ENCODE data around the gene UQCRHL. TPM values are rescaled to one million over a fixed set of nuclear protein-coding genes. Genes with fewer than 3 reads are reported as not detected.
"Not testable (repeated sequence)": the region's sequence is repeated elsewhere in the genome, so short reads cannot be mapped to it uniquely, and the experiment has no call there.

The UQCRHL gene
- total RNA-seq, 1 donor from 2014 or later, result 3.5 TPM

GRCh38 chr1:15836772-15837669, 29.6 kb upstream of the UQCRHL start:
- Mint-ChIP-seq H3K27me3 (ENCODE audit: low read depth) (no peaks in the 10 kb centered on the region), H3K36me3 (no peaks in the 10 kb centered on the region), H3K4me1 (peaks cover 16% of the 10 kb centered on the region), H3K27ac (peak overlapping the region; percentile 25), H3K9me3 (no peaks in the 10 kb centered on the region), H3K4me3 (no peak overlapping the region)
- no peak for DNase-seq (ENCODE audit: low spot score in 2 of 2, unreplicated experiment in 2 of 2)
- no peak for TF ChIP-seq CTCF (IDR thresholded peaks at IDR 0.05; ENCODE audit: unreplicated experiment)

- not testable (repeated sequence) for H3K9me3 Mint-ChIP-seq; H3K36me3 Mint-ChIP-seq; DNase-seq (ENCODE audit: low spot score in 2 of 2, unreplicated experiment in 2 of 2); H3K27me3 Mint-ChIP-seq (ENCODE audit: low read depth)
- H3K4me3 Mint-ChIP-seq, result peak overlapping the region; percentile 81
- peaks cover 22% of the 10 kb centered on the region for H3K4me1 Mint-ChIP-seq
- peak overlapping the region; percentile 99 for H3K27ac Mint-ChIP-seq
Measured at GRCh38 chr1:15836511-15836771, 29.0 kb upstream of the UQCRHL start.

- H3K27me3 Mint-ChIP-seq (ENCODE audit: low read depth), result no peaks in the 10 kb centered on the region
- peak overlapping the region; percentile 99 for H3K27ac Mint-ChIP-seq
- peak; percentile 99 for DNase-seq (ENCODE audit: low spot score in 2 of 2, unreplicated experiment in 2 of 2)
- no peak for TF ChIP-seq CTCF (IDR thresholded peaks at IDR 0.05; ENCODE audit: unreplicated experiment)
- peak overlapping the region; percentile 81 for H3K4me3 Mint-ChIP-seq
- peaks cover 24% of the 10 kb centered on the region for H3K4me1 Mint-ChIP-seq
- peaks cover 4% of the 10 kb centered on the region for H3K36me3 Mint-ChIP-seq
- no peaks in the 10 kb centered on the region for H3K9me3 Mint-ChIP-seq
Measured at GRCh38 chr1:15835741-15836510, 28.5 kb upstream of the UQCRHL start.

- peaks cover 4% of the 10 kb centered on the region for H3K36me3 Mint-ChIP-seq
- H3K4me1 Mint-ChIP-seq, result peaks cover 31% of the 10 kb centered on the region
- H3K4me3 Mint-ChIP-seq, result peak overlapping the region; percentile 81
- no peaks in the 10 kb centered on the region for H3K9me3 Mint-ChIP-seq
- no peak for TF ChIP-seq CTCF (IDR thresholded peaks at IDR 0.05; ENCODE audit: unreplicated experiment)
- H3K27me3 Mint-ChIP-seq (ENCODE audit: low read depth), result no peaks in the 10 kb centered on the region
- DNase-seq (ENCODE audit: low spot score in 2 of 2, unreplicated experiment in 2 of 2), result no peak
- H3K27ac Mint-ChIP-seq, result peak overlapping the region; percentile 99
Measured at GRCh38 chr1:15835205-15835740, 27.8 kb upstream of the UQCRHL start.

GRCh38 chr1:15834406-15835204, 27.2 kb upstream of the UQCRHL start:
- H3K4me1 Mint-ChIP-seq, result peaks cover 37% of the 10 kb centered on the region
- H3K9me3 Mint-ChIP-seq, result no peaks in the 10 kb centered on the region
- DNase-seq (ENCODE audit: low spot score in 2 of 2, unreplicated experiment in 2 of 2), result peak; percentile 79 to 84
- no peaks in the 10 kb centered on the region for H3K27me3 Mint-ChIP-seq (ENCODE audit: low read depth)
- peak overlapping the region; percentile 99 for H3K27ac Mint-ChIP-seq
- H3K4me3 Mint-ChIP-seq, result peak overlapping the region; percentile 81
- peaks cover 4% of the 10 kb centered on the region for H3K36me3 Mint-ChIP-seq
- TF ChIP-seq CTCF (IDR thresholded peaks at IDR 0.05; ENCODE audit: unreplicated experiment), result no peak
